Measurements from ENCODE around the gene PTPRT.
A peak's percentile ranks its signal among the peaks of the same experiment; 100 is the strongest.

PTPRT gene

DNA sequence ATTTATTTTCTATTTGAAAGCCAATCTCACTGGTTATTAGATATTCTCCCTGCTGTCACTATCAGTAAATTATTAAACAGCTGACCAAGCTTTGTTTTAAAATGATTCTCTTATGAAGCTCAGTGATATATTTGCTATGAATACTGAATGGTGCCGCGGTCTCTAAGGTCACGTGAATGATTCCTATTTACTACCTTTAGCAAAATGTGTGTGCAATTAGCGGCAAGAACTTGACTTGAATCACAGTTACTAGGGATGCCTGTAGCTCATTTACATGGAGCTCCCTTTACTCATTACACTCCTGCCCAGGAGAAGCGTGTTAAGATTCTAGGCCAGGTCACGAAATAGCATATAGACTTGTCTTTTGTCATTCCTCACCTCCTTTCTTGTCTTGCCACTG, 12.4 kb upstream of the PTPRT start:
- Histone ChIP-seq H3K9me3 (ENCODE audit: control insufficient read depth, insufficient read depth, low read length) (no peaks in the 10 kb centered on the region), H3K4me3 (ENCODE audit: low read length) (no peak overlapping the region), H3K27ac (ENCODE audit: low read length) (no peak overlapping the region), H3K4me1 (ENCODE audit: control insufficient read depth, insufficient read depth, low read length) (no peaks in the 10 kb centered on the region), H3K27me3 (ENCODE audit: control insufficient read depth, insufficient read depth, low read length) (no peaks in the 10 kb centered on the region), H3K36me3 (ENCODE audit: control insufficient read depth, insufficient read depth, low read length) (no peaks in the 10 kb centered on the region)
- DNase-seq (ENCODE audit: low read depth, low spot score) = no peak
- no CpG with 5 or more reads among the region's 6 CpGs for WGBS (ENCODE audit: insufficient coverage, insufficient read length)

DNA sequence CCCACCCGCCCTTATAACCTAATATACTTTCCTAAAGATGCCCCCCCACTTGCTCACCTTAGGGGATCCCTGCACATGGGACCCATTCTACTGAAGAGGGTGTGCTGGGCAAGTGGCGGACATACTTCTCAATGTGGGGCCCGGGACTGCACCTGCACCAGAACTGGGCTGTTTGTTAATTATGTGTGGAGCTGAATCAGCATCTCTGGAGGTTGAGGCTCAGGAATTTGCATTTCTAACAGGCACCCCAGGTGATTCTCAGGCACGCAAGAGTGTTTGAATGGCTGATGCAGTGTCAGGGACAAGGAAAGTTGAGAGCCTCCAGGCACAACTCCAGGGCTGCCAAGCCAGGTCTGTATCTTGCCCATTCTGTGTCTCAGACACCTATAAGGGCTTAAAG, 8.9 kb upstream of the PTPRT start:
- Histone ChIP-seq H3K9me3 (ENCODE audit: control insufficient read depth, insufficient read depth, low read length) (no peaks in the 10 kb centered on the region), H3K4me1 (ENCODE audit: control insufficient read depth, insufficient read depth, low read length) (no peaks in the 10 kb centered on the region), H3K27ac (ENCODE audit: low read length) (no peak overlapping the region), H3K36me3 (ENCODE audit: control insufficient read depth, insufficient read depth, low read length) (no peaks in the 10 kb centered on the region), H3K4me3 (ENCODE audit: low read length) (no peak overlapping the region), H3K27me3 (ENCODE audit: control insufficient read depth, insufficient read depth, low read length) (no peaks in the 10 kb centered on the region)
- peak; percentile 54 for DNase-seq (ENCODE audit: low read depth, low spot score)
- no CpG with 5 or more reads among the region's 4 CpGs for WGBS (ENCODE audit: insufficient coverage, insufficient read length)

DNA sequence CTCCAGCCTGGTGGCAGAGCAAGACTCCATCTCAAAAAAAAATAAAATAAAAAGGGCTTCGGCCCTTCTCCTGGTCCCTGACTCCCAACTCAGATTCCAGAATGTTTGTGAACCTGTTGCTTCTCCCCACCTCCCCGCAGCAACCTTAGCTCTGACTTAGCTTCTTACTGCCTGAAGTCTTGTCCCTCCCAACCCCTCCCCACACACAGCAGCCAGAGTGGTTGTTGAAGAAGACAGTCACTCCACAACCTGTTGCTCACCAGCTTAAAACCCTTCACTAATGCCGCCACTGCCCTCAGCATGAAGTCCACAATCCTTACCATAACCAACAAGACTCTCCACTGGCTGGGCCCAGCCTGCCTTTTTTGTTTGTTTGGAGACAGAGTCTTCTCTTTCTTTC, 6.5 kb upstream of the PTPRT start:
- H3K27me3 ChIP-seq (ENCODE audit: control insufficient read depth, insufficient read depth, low read length) = peaks cover 2% of the 10 kb centered on the region; the same call in 1 of the 2 replicates
- H3K4me3 ChIP-seq (ENCODE audit: low read length) = no peak overlapping the region
- WGBS (ENCODE audit: insufficient coverage, insufficient read length) = no CpG with 5 or more reads among the region's 3 CpGs
- DNase-seq (ENCODE audit: low read depth, low spot score) = no peak
- no peaks in the 10 kb centered on the region for H3K4me1 ChIP-seq (ENCODE audit: control insufficient read depth, insufficient read depth, low read length)
- H3K9me3 ChIP-seq (ENCODE audit: control insufficient read depth, insufficient read depth, low read length) = no peaks in the 10 kb centered on the region
- no peaks in the 10 kb centered on the region for H3K36me3 ChIP-seq (ENCODE audit: control insufficient read depth, insufficient read depth, low read length)
- no peak overlapping the region for H3K27ac ChIP-seq (ENCODE audit: low read length)

DNA sequence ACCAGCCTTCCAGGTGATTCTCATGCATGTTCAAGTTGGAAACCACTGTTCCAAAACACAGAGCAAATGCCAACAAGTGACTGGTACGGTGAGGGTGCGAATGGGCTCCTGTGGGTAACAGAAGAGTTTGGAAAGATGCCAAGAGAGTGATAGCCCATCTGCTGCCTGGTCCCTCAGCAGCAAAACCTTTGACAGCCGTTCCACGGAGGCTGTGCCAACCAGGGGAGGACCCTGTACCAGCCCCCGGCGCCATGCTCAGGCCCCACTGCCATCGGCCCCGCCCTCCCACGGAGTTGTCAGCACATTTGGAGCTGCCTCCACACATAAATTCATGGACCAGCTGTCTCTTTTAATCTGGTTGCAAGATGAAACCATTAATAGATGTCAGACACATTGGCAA, 4.4 kb upstream of the PTPRT start:
- WGBS (ENCODE audit: insufficient coverage, insufficient read length) = no CpG with 5 or more reads among the region's 9 CpGs
- DNase-seq (ENCODE audit: low read depth, low spot score) = no peak
- Histone ChIP-seq H3K4me3 (ENCODE audit: low read length) (no peak overlapping the region), H3K27me3 (ENCODE audit: control insufficient read depth, insufficient read depth, low read length) (peaks cover 14% of the 10 kb centered on the region; the same call in 1 of the 2 replicates), H3K36me3 (ENCODE audit: control insufficient read depth, insufficient read depth, low read length) (no peaks in the 10 kb centered on the region), H3K4me1 (ENCODE audit: control insufficient read depth, insufficient read depth, low read length) (no peaks in the 10 kb centered on the region), H3K27ac (ENCODE audit: low read length) (no peak overlapping the region), H3K9me3 (ENCODE audit: control insufficient read depth, insufficient read depth, low read length) (no peaks in the 10 kb centered on the region)

DNA sequence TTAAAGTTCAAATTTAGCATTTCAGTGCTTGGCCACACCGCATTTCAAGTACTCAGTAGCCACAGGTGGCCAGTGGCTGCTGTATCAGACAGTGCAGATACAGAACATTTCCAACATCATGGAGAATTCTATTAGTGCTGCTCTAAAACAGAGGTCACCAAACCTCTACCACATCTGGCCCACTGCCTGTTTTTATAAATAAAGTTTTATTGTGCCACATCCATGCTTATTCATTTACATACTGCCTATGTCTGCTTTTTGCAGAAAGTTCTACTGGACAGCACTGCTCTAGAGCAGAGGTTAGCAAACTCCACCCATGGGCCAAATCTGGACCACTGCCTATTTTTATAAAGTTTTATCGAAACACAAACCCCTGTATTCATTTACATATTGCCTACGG, 3.7 kb upstream of the PTPRT start:
- Histone ChIP-seq H3K9me3 (ENCODE audit: control insufficient read depth, insufficient read depth, low read length) (no peaks in the 10 kb centered on the region), H3K4me1 (ENCODE audit: control insufficient read depth, insufficient read depth, low read length) (no peaks in the 10 kb centered on the region), H3K27ac (ENCODE audit: low read length) (no peak overlapping the region), H3K36me3 (ENCODE audit: control insufficient read depth, insufficient read depth, low read length) (no peaks in the 10 kb centered on the region), H3K27me3 (ENCODE audit: control insufficient read depth, insufficient read depth, low read length) (peaks cover 19% of the 10 kb centered on the region), H3K4me3 (ENCODE audit: low read length) (no peak overlapping the region)
- DNase-seq (ENCODE audit: low read depth, low spot score) = no peak
- no CpG with 5 or more reads among the region's 3 CpGs for WGBS (ENCODE audit: insufficient coverage, insufficient read length)

DNA sequence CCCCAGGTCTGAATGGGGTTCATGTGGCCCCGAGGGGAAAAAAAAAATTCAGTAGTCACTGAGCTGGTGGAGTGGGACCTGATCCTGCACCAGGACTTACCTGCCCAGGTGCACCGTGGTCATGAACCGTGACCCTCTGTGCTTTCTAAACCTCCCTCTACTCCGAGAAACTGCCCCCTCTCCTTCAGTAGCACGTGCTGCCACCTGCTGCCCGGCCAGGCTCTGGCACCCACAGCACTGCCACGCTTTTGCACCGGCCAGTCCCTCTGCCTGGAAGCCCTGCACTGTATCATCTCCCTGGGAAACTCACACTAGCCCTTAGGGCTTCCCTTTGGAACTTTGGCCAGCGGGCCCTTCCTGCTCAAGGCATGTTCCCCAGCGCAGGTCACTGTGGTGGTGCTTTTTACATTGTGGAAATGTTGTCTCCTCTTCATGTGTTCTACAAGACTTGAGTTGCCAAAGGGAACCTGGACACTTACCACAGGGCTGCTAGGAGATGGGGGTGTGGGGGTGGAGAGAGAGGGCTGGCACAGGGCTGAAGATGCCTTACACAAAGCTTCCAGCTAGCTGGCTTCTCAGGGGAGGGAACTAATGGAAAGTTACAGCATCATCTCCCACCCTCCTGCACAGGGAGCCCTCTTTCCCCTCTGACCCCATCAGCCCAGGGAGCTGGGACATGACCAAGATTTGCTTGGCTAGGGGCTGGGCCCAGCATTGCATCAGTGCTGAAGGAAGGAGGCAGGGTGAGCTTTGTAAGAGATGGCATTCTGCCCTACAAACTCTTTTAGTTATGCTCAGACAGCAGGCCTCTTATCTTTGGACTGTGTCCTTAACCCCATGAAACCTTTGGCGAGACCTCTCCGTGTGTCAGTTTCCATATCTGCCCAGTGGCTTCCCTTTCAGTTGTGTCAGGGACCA, 2.5 kb upstream of the PTPRT start:
- peak; percentile 41 for DNase-seq (ENCODE audit: low read depth, low spot score)
- H3K4me3 ChIP-seq (ENCODE audit: low read length) = no peak overlapping the region
- H3K27ac ChIP-seq (ENCODE audit: low read length) = no peak overlapping the region
- peaks cover 26% of the 10 kb centered on the region for H3K27me3 ChIP-seq (ENCODE audit: control insufficient read depth, insufficient read depth, low read length)
- no CpG with 5 or more reads among the region's 12 CpGs for WGBS (ENCODE audit: insufficient coverage, insufficient read length)
- H3K4me1 ChIP-seq (ENCODE audit: control insufficient read depth, insufficient read depth, low read length) = 0 out of 2 replicates have a peak, but pooled peaks cover 3% of the 10 kb centered on the region
- H3K9me3 ChIP-seq (ENCODE audit: control insufficient read depth, insufficient read depth, low read length) = no peaks in the 10 kb centered on the region
- no peaks in the 10 kb centered on the region for H3K36me3 ChIP-seq (ENCODE audit: control insufficient read depth, insufficient read depth, low read length)

DNA sequence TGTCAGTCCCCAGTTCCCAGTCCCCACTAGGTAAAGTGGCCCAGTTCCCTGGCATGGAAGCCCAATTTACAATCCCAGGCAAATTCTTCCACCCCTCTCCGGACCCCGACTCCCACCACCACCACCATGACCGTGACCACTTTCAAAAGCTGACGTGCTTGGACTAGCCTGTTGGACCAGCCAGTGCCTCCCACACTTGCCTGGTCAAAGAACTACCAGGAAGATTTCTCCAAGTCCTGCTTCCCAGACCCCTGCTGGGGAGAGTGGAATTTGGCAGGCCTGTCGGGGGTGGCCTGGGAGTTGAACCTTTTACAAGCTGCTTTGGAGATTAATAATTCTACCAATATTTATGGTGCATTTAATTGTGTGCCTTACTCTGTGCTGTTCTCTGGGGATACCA, 1.4 kb upstream of the PTPRT start:
- Histone ChIP-seq H3K36me3 (ENCODE audit: control insufficient read depth, insufficient read depth, low read length) (no peaks in the 10 kb centered on the region), H3K4me3 (ENCODE audit: low read length) (no peak overlapping the region), H3K27ac (ENCODE audit: low read length) (no peak overlapping the region), H3K27me3 (ENCODE audit: control insufficient read depth, insufficient read depth, low read length) (peaks cover 26% of the 10 kb centered on the region), H3K4me1 (ENCODE audit: control insufficient read depth, insufficient read depth, low read length) (0 out of 2 replicates have a peak, but pooled peaks cover 3% of the 10 kb centered on the region), H3K9me3 (ENCODE audit: control insufficient read depth, insufficient read depth, low read length) (no peaks in the 10 kb centered on the region)
- no CpG with 5 or more reads among the region's 5 CpGs for WGBS (ENCODE audit: insufficient coverage, insufficient read length)
- no peak for DNase-seq (ENCODE audit: low read depth, low spot score)

DNA sequence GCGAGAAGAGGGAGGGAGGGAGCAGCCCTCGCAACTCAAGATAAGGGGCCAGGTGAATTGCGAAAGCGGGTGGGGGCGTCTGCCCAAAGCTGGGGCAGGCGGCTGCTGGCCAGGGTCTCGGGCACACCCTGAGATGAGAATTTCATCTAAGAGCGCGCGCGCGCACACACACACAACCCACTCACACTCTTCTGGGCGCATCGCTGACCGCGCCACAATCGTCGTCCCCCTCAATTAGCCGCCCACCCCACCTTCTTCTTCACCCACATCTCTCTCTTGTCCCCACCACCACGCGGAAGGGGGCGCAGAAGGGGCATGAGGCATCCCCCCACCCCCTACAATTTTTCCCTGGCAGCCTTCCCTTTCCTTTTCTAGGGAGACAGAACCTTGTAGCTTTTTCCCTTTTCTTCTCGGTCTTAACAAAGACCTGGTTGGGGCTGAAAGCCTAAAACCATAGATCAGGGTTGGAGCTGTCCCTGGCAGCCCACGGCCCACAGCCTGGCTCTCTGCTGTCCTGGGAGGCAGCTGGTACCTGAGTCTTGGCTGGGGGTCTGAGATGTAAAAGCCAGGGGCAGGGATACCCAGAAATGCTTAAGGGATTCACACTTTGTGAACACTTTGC, 737 bp upstream of the PTPRT start:
- Histone ChIP-seq H3K9me3 (ENCODE audit: control insufficient read depth, insufficient read depth, low read length) (no peaks in the 10 kb centered on the region), H3K4me1 (ENCODE audit: control insufficient read depth, insufficient read depth, low read length) (0 out of 2 replicates have a peak, but pooled peaks cover 3% of the 10 kb centered on the region), H3K4me3 (ENCODE audit: low read length) (peak overlapping the region; percentile 64; the same call in 1 of the 2 replicates), H3K27ac (ENCODE audit: low read length) (no peak overlapping the region), H3K27me3 (ENCODE audit: control insufficient read depth, insufficient read depth, low read length) (peaks cover 26% of the 10 kb centered on the region), H3K36me3 (ENCODE audit: control insufficient read depth, insufficient read depth, low read length) (no peaks in the 10 kb centered on the region)
- no peak for DNase-seq (ENCODE audit: low read depth, low spot score)
- no CpG with 5 or more reads among the region's 24 CpGs for WGBS (ENCODE audit: insufficient coverage, insufficient read length)

DNA sequence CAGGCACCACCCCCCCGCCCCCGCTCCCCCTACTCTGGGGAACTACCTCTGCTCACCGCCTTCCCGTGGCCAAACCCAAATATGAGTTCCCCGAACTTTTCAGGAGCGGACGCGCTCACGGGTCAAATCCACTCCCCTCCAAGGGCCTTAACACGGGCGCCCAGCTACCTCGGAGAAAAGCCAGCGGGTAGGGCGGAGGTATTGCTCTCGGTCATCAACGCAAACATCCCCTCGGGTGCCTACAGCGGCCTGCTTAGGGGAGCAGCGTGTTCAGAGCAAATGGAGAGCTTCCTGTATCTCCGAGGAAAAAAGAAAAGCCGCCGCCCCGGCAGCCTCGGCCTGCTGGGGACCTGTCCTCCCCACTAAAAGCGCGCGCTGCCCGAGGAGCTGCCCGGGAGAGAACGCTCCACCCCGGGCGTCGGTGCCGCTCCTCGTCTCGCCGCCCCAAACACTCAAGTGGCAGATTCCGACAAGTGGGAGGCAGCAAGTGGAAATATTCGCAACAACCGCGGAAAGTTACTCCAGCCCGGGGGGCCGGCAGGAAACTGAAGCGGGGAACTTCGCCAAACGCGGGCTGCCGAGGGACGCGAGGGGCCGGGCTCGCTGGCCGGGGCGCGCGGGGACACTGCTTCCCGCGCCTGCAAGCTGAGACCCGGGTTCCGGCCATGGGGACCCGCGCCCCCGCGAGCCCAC, 699 bp downstream of the PTPRT start:
- H3K36me3 ChIP-seq (ENCODE audit: control insufficient read depth, insufficient read depth, low read length) = no peaks in the 10 kb centered on the region
- no CpG with 5 or more reads among the region's 64 CpGs for WGBS (ENCODE audit: insufficient coverage, insufficient read length)
- peak overlapping the region; percentile 45 for H3K4me3 ChIP-seq (ENCODE audit: low read length)
- peaks cover 26% of the 10 kb centered on the region for H3K27me3 ChIP-seq (ENCODE audit: control insufficient read depth, insufficient read depth, low read length)
- DNase-seq (ENCODE audit: low read depth, low spot score) = no peak
- H3K4me1 ChIP-seq (ENCODE audit: control insufficient read depth, insufficient read depth, low read length) = 0 out of 2 replicates have a peak, but pooled peaks cover 3% of the 10 kb centered on the region
- no peaks in the 10 kb centered on the region for H3K9me3 ChIP-seq (ENCODE audit: control insufficient read depth, insufficient read depth, low read length)
- no peak overlapping the region for H3K27ac ChIP-seq (ENCODE audit: low read length)

DNA sequence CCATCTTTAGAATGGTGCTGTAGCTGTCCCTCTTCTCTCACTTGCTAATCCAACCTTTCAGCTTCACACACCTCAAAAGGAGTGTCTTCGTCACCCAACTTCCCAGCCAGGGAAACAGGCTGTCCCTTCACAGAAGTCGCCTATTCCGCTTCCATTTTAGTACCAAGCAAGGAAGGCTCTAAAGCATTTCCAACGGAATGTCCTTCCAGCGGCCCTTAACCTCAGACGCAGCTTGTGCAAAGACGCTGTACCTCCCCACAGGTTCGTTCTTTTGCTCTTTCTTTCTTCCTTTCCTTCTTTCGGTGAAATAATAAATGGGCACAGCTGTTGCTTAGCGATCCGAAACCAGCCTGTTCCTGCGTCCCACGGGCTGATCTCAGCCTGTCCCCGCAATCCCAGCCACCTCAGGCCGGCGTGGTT, 1.5 kb downstream of the PTPRT start:
- no peak for DNase-seq (ENCODE audit: low read depth, low spot score)
- Histone ChIP-seq H3K9me3 (ENCODE audit: control insufficient read depth, insufficient read depth, low read length) (no peaks in the 10 kb centered on the region), H3K36me3 (ENCODE audit: control insufficient read depth, insufficient read depth, low read length) (no peaks in the 10 kb centered on the region), H3K4me1 (ENCODE audit: control insufficient read depth, insufficient read depth, low read length) (0 out of 2 replicates have a peak, but pooled peaks cover 3% of the 10 kb centered on the region), H3K27me3 (ENCODE audit: control insufficient read depth, insufficient read depth, low read length) (peaks cover 26% of the 10 kb centered on the region), H3K27ac (ENCODE audit: low read length) (no peak overlapping the region), H3K4me3 (ENCODE audit: low read length) (peak overlapping the region; percentile 15; the same call in 1 of the 2 replicates)
- WGBS (ENCODE audit: insufficient coverage, insufficient read length) = no CpG with 5 or more reads among the region's 16 CpGs

Measured in iPS DF 6.9 (cell line).